Amniotic epithelial cell (primary cell): Measurements from ENCODE around the gene SEPTIN3.

Source experiments
- DNase-seq: peaks from one replicate; pipeline ENCODE4 v3.0.0-alpha.2; 2010; ENCODE audit warnings: low read depth

SEPTIN3 gene

GRCh38 chr22:41976961-41977566, 7.8 kb downstream of the SEPTIN3 start:
- DNase-seq, result no peak

DNA sequence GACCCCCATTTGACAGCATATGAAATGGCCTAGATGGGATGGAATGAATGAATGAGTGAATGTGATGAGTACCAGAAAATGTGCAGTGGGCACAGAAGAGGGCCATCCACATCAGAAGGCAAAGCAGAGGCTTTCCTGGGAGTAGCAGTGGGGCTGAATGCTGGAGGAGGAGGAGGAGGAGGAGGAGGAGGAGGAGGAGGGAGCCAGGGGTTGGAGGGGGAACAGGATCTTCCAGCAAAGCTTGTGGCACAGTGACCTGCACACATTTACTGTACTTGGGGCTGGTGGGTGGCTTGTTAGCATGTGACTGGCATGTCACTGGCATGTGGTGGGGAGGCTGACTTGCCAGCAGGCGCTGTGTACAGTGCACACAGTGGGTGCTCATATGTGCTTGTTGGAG, 9.5 kb downstream of the SEPTIN3 start:
- DNase-seq, result no peak

GRCh38 chr22:41979423-41980250, 10.4 kb downstream of the SEPTIN3 start:
- no peak for DNase-seq

- no peak for DNase-seq
Measured at GRCh38 chr22:41982865-41983264, 13.6 kb downstream of the SEPTIN3 start.

GRCh38 chr22:41983513-41984405, 14.5 kb downstream of the SEPTIN3 start:
- DNase-seq, result peak; percentile 11

- DNase-seq, result no peak
Measured at GRCh38 chr22:41987276-41987675, 18.0 kb downstream of the SEPTIN3 start.

GRCh38 chr22:41989246-41989645, 20.0 kb downstream of the SEPTIN3 start:
- no peak for DNase-seq

GRCh38 chr22:41991111-41991510, 21.9 kb downstream of the SEPTIN3 start:
- DNase-seq, result no peak

GRCh38 chr22:41992496-41992895, 23.3 kb downstream of the SEPTIN3 start:
- DNase-seq, result no peak

- DNase-seq, result no peak
Measured at GRCh38 chr22:41995211-41995610, 26.0 kb downstream of the SEPTIN3 start.

- DNase-seq, result no peak
Measured at GRCh38 chr22:41996826-41997225, 27.6 kb downstream of the SEPTIN3 start.

DNA sequence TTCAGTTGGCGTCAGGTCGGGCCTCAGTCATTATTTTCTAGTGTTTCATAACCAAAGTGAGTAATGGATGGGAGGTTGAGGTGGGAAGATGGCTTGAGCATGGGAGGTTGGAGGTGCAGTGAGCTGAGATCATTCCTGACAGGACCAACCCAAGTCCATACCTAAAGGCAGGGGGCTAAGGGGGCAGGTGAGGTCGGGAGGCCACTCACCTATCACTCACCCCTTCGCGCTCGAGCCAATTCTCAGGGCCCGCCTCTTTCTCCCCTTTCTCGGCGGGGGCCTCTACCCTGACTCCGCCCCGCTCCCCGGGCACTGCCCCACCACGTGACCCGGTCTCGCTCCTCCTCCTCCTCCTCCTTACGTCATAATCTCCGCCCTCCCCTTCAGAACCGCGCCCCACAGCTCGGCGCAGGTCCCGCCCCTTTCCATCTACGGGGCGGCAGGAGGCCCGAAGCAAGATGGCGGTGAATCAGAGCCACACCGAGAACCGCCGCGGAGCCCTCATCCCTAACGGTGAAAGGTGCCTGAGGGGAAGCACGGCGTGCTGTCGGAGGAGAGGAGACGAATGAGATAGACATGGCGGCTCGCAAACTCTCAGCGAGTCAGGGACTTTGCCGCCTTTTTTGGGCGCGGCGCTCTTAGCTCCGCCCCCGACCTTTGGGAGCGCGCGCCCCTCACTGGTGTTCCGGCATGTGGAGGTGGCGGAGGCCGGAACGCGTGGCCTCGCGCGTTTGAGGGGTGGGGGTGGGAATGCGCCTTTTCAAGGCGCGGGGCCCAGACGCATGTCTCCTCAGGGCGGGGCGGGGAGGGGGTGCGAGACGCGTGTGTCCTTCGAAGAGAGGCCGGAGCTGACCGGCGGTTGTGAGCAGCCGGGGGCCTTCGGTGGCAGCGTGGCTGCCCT, 29.4 kb downstream of the SEPTIN3 start, which contains the start of gene WBP2NL:
TSS of gene WBP2NL (plus strand) at position 428 of the 901 bp plus-strand sequence. CDS start at position 459, 31 bp downstream.
- DNase-seq, result peak; percentile 81

DNA sequence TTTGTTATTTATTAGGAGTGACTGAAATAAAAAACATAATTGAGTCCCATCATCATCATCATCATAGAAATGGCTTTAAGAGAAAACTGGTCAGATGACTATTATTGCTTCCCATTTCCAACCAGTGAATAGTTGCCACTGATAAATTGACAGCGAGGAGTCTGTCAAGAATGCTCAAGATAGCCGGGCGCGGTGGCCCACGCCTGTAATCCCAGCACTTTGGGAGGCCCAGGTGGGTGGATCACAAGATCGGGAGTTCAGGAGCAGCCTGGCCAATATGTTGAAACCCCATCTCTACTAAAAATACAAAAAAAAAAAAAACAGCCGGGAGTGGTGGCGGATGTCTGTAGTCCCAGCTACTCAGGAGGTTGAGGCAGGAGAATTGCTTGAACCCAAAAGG, 31.2 kb downstream of the SEPTIN3 start:
- no peak for DNase-seq

DNA sequence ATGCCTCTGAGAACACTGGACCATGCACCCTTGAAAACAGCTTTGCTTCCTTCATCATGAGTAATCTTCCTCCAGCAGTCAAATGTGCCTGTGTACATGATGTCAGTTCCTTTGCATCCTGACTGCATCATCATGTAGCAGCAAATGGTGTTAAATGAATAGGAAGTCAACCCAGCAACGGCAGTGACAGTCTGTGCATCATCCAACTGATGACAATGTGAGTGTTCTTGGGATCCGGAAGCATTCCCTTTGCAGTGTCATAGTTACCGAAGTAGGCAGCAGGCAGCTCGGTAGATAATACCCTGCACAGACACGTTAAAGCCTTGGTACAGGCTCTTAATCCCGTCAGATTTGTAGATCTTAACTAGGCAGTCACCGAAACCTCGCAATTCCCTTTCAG, 31.9 kb downstream of the SEPTIN3 start:
- peak; percentile 11 for DNase-seq

- no peak for DNase-seq
Measured at GRCh38 chr22:42001706-42002105, 32.5 kb downstream of the SEPTIN3 start.

- DNase-seq, result no peak
Measured at GRCh38 chr22:42007922-42008321, 38.7 kb downstream of the SEPTIN3 start.

- no peak for DNase-seq
Measured at GRCh38 chr22:42010778-42011177, 41.5 kb downstream of the SEPTIN3 start.

GRCh38 chr22:42013385-42013784, 44.1 kb downstream of the SEPTIN3 start:
- no peak for DNase-seq

GRCh38 chr22:42016111-42016510, 46.9 kb downstream of the SEPTIN3 start:
- DNase-seq, result no peak

GRCh38 chr22:42018224-42018623, 49.0 kb downstream of the SEPTIN3 start:
- no peak for DNase-seq
